A549 (cell line): ENCODE measurements around the gene IRF4.

Experiments used
- PHF8 ChIP-seq: fragments of 200-600 bp; sonication (generic); IDR thresholded peaks from 2 replicates; pipeline ENCODE4 v1.6.1; 2016; ENCODE audit warnings: low read depth, mild to moderate bottlenecking, antibody characterized with exemption, moderate library complexity, borderline replicate concordance
- POLR2A ChIP-seq: IDR thresholded peaks from 2 replicates; pipeline ENCODE4 v1.6.1; 2012; ENCODE audit warnings: mild to moderate bottlenecking, low read length
- POLR2AphosphoS2 ChIP-seq: conservative IDR thresholded peaks from 2 replicates; pipeline ENCODE4 v1.6.1; 2012; ENCODE audit warnings: low read length, improper control_type of control experiment, inconsistent platforms
- RFX5 ChIP-seq: fragments of 450-650 bp; IDR thresholded peaks from 2 replicates; pipeline ENCODE4 v1.7.1; 2014; ENCODE audit warnings: antibody characterized with exemption, mild to moderate bottlenecking, moderate library complexity
- SMC3 ChIP-seq: fragments of >200 bp; sonication (Bioruptor Twin); formaldehyde crosslinking; IDR thresholded peaks from 3 replicates; pipeline ENCODE4 v1.6.1; 2018; ENCODE audit warnings: inconsistent platforms
- ZSCAN20 ChIP-seq: fragments of 250-450 bp; sonication (Bioruptor Pico); IDR thresholded peaks from 2 replicates; pipeline ENCODE4 v1.8.0; 2022; ENCODE audit warnings: mild to moderate bottlenecking, moderate library complexity
- TF ChIP-seq, protein P1 (sequence below): fragments of >200 bp; sonication (Bioruptor Twin); formaldehyde crosslinking; IDR thresholded peaks from 3 replicates; pipeline ENCODE4 v1.5.1; 2016

- TF ChIP-seq, protein P1, sequence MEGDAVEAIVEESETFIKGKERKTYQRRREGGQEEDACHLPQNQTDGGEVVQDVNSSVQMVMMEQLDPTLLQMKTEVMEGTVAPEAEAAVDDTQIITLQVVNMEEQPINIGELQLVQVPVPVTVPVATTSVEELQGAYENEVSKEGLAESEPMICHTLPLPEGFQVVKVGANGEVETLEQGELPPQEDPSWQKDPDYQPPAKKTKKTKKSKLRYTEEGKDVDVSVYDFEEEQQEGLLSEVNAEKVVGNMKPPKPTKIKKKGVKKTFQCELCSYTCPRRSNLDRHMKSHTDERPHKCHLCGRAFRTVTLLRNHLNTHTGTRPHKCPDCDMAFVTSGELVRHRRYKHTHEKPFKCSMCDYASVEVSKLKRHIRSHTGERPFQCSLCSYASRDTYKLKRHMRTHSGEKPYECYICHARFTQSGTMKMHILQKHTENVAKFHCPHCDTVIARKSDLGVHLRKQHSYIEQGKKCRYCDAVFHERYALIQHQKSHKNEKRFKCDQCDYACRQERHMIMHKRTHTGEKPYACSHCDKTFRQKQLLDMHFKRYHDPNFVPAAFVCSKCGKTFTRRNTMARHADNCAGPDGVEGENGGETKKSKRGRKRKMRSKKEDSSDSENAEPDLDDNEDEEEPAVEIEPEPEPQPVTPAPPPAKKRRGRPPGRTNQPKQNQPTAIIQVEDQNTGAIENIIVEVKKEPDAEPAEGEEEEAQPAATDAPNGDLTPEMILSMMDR: no peak
- TF ChIP-seq SMC3: no peak
- no peak for TF ChIP-seq PHF8
- TF ChIP-seq POLR2A: no peak
- TF ChIP-seq POLR2AphosphoS2: no peak
- TF ChIP-seq ZSCAN20: no peak
- TF ChIP-seq RFX5: no peak
Observed at GRCh38 chr6:399785-400534, 8.4 kb downstream of the IRF4 start.
